ENCODE results near the gene LY6G5C.

DNA sequence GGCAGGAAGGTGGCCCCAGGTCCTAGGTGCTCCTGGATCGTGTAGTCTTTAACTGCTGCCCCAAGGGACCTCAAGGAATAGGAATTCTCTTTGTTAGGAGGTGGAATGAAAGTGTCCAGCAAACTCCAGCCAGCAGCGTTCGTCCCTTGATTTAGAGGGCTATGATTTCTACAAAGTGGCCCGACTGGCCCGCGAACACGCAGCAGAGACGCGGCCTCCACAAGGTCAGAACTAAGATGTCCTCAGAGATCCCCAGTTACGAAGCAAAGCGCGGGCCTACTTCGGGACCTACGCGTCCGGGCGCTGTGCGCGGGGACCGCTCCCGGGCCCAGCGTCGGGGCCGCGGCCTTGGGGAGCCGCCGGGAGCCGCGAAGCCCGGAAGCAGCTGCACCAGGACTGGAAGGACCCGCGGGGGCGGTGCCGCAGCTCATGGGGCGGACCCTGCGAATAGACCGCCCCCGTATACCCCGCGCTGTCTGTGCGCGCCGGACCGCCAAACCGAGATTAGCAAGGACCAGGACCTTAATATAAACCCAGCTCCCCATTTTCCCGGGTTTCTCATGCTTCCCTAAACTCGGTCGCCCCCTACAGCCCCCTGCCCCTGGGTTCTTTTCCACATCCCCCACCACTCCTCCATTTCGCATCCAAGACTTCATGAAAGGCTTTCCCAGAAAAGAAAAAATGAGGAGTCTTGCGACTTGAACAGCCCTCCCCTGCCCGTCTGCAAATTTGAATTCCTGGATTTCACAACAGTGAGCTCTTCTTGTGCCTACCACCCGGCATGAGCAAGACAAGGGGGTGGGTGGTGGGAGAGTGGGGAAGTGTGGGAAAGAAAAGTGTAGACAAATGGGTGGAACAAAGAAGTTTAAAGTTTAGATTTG is 20.2 kb downstream of the LY6G5C start, which contains the start of gene C6orf47:
- TF ChIP-seq, protein P1, sequence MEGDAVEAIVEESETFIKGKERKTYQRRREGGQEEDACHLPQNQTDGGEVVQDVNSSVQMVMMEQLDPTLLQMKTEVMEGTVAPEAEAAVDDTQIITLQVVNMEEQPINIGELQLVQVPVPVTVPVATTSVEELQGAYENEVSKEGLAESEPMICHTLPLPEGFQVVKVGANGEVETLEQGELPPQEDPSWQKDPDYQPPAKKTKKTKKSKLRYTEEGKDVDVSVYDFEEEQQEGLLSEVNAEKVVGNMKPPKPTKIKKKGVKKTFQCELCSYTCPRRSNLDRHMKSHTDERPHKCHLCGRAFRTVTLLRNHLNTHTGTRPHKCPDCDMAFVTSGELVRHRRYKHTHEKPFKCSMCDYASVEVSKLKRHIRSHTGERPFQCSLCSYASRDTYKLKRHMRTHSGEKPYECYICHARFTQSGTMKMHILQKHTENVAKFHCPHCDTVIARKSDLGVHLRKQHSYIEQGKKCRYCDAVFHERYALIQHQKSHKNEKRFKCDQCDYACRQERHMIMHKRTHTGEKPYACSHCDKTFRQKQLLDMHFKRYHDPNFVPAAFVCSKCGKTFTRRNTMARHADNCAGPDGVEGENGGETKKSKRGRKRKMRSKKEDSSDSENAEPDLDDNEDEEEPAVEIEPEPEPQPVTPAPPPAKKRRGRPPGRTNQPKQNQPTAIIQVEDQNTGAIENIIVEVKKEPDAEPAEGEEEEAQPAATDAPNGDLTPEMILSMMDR (IDR thresholded peaks at IDR 0.05): no peak
- no peak for TF ChIP-seq ZFX (IDR thresholded peaks at IDR 0.05; ENCODE audit: borderline replicate concordance)
